Measurements from ENCODE around the gene NSUN3.
A peak's percentile ranks its signal among the peaks of the same experiment; 100 is the strongest.

NSUN3 gene

DNA sequence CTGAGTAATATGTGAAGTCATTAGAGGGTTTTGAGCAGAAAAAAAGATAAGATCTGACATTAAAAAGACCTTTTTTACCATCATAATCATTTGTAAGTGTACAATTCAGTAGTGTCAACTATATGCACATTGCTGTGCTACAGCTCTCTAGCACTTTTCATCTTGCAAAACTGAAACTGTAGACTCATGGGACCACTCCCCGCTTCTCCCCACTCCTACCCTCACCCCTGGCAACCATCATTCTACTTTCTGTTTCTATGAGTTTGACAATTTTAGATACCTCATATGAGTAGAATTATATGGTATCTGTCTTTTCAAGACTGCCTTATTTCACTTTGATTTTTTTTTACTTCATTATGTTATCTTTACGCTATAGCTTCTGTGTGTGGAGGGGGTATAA, 112.8 kb downstream of the NSUN3 start:
- H3K4me3 ChIP-seq (ENCODE audit: low read depth in 1 of 2, low read length in 2 of 2): no peak overlapping the region
- no peaks in the 10 kb centered on the region for H3K27me3 ChIP-seq (ENCODE audit: control insufficient read depth in 1 of 2, insufficient read depth in 2 of 2, low read length in 2 of 2)
- no peaks in the 10 kb centered on the region for H3K36me3 ChIP-seq (ENCODE audit: control insufficient read depth in 1 of 2, insufficient read depth in 2 of 2, low read length in 2 of 2)
- H3K27ac ChIP-seq (ENCODE audit: low read depth, low read length): no peak overlapping the region
- H3K9me3 ChIP-seq (ENCODE audit: control insufficient read depth in 1 of 2, low read length in 2 of 2): no peaks in the 10 kb centered on the region
- H3K4me1 ChIP-seq (ENCODE audit: control insufficient read depth in 1 of 2, insufficient read depth in 2 of 2, low read length in 2 of 2): no peaks in the 10 kb centered on the region
- no peak overlapping the region for H3K9ac ChIP-seq (ENCODE audit: low read depth in 1 of 2, low read length in 2 of 2)

GRCh38 chr3:94176988-94177745, 114.3 kb downstream of the NSUN3 start:
- no peak overlapping the region for H3K9ac ChIP-seq (ENCODE audit: low read depth in 1 of 2, low read length in 2 of 2)
- no peaks in the 10 kb centered on the region for H3K4me1 ChIP-seq (ENCODE audit: control insufficient read depth in 1 of 2, insufficient read depth in 2 of 2, low read length in 2 of 2)
- no peaks in the 10 kb centered on the region for H3K36me3 ChIP-seq (ENCODE audit: control insufficient read depth in 1 of 2, insufficient read depth in 2 of 2, low read length in 2 of 2)
- H3K27me3 ChIP-seq (ENCODE audit: control insufficient read depth in 1 of 2, insufficient read depth in 2 of 2, low read length in 2 of 2): no peaks in the 10 kb centered on the region
- H3K4me3 ChIP-seq (ENCODE audit: low read depth in 1 of 2, low read length in 2 of 2): peak overlapping the region in 1 of 2 donors; percentile 19
- H3K27ac ChIP-seq (ENCODE audit: low read depth, low read length): no peak overlapping the region
- H3K9me3 ChIP-seq (ENCODE audit: control insufficient read depth in 1 of 2, low read length in 2 of 2): no peaks in the 10 kb centered on the region
